ENCODE data around the gene OTOG.

OTOG gene

DNA sequence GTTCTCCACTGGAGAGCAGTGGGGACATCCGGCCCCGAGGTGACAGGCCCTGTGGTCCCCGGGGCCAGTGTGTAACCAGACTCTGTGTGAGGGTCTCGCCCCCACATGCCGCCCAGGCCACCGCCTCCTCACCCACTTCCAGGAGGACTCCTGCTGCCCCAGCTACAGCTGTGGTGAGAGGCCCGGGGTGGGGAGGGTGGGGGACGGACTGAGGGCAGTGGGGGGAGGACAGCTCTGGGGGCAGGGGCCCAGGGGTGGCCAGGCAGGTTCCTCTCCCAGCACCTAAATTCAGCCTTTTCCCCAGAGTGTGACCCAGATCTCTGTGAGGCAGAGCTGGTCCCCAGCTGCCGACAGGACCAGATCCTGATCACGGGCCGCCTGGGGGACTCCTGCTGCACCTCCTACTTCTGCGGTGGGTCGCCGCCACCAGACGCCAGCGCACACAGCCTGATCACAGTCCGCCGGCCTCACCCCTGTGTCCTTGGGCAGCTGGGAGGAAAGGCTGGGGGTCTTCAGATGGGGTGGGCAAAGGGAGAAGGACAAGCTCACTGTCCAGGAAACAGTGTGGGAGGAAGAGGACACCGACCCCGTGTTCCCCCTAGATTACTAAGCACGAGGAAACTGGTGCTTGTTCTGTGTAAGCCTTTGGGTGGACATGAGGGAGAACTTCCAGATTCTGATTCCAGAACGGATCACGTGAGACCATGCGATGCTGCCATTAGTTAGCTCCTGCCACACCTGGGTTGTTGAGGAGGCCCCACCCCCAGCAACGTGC lies 87.9 kb downstream of the OTOG start:
- DNase-seq = no peak

DNA sequence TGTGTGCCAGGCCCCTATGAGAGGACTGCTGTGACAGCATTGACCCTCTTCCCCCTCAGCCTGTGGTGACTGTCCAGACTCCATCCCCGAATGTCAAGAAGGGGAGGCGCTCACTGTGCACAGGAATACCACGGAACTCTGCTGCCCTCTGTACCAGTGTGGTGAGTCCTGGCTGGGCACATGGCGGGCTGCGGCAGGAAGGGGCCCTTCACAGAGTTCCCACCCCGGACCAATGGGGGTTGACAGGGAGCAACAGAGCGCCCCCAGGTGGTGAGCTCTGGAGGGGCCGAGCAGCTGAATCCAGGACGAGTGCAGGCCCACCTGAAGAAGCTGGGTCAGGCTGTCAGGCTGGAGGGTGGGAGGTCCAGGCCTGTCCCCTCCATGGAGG lies 88.5 kb downstream of the OTOG start:
- DNase-seq = no peak

DNA sequence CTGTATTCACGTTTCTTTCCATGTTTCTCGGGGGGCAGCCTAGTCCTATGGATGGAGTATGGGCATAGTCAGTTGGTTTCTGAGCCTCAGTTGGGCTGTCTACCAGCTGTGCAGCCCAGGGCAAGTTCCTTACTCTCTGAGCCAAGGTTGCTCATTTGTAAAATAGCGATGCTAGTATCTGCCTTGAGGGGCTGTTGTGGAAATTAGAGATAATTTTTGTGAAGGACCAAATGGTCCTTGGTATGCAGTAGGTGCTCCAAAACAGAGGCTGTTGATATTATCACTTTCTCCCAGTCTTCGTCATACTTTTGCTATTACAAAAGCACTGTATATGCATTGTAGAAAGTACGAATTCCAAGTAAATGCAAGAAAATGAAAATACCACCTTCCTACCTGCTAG lies 89.7 kb downstream of the OTOG start:
- DNase-seq = no peak

DNA sequence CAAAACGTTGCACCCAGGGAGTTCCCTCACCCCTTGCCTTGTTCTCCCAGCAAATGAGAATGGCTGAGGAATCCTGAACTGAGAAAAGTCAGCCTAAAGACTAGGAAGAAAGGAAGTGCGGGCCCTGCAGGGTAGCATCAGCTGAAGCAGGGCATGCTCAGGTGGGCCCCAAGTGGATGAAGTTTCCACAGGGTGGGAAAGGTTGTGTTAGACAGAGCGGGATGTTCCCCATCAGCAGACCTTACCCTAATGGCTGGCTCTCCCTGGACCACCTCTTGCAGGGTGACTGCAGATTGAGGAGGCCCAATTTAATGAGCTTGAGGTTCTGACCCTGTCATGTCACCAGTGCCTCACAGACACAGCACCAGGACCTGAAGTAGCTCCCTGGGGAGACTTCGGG lies 90.8 kb downstream of the OTOG start:
- no peak for DNase-seq

DNA sequence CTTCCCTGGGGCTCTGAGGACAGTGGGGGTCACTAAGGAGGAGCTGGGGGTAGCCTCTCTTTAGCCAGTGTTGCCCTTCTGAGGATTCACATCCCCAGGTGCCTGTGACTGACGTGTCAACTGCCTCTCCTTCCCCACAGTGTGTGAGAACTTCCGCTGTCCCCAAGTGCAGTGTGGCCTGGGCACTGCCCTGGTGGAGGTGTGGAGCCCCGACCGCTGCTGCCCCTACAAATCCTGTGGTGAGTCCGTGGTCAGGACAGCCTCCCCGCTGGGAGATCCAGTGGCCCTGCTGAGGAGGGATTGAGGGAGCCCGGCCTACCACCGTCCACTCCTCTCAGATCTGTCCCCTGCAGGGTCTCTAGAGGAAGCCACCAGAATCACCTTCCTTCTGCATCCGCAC lies 91.3 kb downstream of the OTOG start:
- DNase-seq = no peak

DNA sequence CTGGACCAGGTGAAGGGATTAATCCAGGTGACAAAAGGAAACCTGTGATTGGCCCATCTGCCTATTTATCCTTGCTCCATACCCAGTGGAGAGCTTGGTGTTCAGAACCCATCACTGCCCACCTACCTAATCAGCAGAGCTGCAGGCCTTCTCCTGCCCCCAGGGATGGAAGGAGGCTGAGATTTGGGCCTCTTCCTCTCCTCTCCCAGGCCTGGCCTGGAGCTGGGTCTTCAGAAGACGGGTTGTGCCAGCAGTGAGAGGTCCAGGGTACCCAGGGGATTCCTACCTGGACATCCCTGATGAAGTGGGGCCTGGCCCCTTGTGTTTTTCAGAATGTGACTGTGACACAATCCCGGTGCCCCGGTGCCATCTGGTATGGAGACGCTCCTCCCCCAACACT lies 92.0 kb downstream of the OTOG start:
- DNase-seq = no peak

DNA sequence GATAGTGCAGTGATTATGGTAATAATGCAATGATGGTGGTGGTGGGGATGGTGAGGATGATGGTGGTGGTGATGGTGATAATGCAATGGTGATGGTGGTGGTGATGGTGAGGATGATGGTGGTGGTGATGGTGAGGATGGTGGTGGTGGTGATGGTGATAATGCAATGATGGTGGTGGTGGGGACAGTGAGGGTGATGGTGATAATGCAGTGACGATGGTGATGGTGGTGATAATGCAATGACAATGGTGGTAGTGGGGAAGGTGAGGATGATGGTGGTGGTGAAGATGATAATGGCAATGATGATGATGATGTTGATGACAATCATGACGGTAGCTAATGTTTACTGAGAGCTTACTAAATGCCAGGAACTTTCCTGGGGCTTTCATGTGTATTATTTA lies 92.7 kb downstream of the OTOG start:
- no peak for DNase-seq

DNA sequence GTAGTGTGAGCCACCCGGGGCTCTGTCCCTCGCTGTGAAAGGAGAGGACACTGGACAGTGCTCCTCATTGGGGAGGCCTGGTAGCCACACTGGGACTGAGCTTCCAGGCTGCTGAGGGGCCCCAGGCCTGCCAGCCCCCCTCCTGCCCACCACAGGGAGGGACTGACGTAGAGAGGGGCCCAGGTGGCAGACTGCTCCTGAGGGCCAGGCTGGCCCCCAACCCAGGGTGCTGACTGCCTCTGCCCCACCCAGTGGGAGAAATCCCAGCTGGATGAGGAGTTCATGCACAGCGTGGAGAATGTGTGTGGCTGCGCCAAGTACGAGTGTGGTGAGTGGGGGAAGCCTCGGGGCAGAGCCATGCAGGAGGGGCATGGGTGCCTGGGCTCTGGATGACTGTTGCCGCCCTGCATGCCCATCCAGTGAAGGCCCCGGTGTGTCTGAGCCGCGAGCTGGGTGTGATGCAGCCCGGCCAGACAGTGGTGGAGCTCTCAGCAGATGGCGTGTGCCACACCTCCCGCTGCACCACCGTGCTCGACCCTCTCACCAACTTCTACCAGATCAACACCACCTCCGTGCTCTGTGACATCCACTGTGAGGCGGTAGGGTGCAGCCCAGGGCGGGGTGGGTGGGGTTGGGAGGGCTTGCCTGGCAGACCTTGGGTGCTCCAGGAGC lies 93.6 kb downstream of the OTOG start:
- no peak for DNase-seq

DNA sequence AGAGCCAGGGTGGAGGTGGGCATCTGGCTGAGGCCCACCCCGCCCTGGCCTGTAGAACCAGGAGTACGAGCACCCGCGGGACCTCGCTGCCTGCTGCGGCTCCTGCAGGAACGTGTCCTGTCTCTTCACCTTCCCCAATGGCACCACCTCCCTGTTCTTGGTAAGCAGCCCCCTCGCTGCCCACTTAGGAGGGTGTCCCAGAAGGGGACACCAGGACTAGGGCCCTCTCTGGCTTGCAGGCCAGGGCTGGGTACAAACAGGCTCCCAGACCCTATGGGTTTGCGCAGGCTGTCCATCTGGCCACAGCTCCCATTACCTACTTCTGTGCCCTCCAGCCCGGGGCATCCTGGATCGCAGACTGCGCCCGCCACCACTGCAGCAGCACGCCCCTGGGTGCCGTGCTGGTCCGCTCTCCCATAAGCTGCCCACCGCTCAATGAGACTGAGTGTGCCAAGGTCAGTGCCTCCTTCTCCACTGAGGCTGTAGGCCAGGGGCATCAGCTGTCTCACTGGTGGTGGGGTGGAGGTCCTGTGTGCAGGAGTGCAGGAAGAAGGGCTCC lies 94.8 kb downstream of the OTOG start:
- no peak for DNase-seq

DNA sequence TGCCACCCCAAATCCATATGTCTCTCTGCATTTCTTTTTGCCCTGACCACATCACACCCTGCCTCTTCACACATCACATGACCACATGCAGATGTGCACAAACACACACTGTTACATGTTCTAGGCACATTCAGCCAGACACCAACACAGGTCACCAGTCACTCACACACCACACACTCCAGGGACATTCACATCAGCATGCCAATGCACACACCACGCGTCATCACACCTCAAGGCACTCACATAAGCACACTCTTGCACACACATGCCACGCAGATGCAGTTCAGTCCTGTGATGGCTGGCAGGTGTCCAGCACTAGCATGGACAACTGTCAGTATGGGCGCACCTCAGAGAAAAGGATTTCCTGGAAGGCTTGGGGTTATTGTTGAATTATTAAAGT lies 95.3 kb downstream of the OTOG start:
- DNase-seq = no peak

DNA sequence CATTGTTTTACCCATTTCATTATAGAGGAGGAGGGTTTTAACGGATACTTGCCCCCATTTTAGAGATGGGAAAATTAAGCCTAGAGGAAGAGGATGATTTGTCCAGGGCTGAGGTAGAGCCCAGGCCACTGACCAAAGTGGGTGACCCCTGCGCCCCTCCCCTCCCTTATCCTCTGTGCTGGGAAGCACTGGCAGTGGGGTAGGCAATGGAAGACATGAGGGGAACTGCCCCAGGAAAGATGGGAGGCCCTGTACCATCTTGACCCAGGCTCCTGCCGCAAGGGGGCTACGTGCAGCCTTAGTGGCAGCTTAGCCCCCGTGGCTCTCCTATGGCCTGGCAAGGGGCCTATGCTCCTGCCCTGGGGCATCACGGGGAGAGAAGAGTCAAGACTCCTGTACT lies 95.9 kb downstream of the OTOG start:
- DNase-seq = no peak

DNA sequence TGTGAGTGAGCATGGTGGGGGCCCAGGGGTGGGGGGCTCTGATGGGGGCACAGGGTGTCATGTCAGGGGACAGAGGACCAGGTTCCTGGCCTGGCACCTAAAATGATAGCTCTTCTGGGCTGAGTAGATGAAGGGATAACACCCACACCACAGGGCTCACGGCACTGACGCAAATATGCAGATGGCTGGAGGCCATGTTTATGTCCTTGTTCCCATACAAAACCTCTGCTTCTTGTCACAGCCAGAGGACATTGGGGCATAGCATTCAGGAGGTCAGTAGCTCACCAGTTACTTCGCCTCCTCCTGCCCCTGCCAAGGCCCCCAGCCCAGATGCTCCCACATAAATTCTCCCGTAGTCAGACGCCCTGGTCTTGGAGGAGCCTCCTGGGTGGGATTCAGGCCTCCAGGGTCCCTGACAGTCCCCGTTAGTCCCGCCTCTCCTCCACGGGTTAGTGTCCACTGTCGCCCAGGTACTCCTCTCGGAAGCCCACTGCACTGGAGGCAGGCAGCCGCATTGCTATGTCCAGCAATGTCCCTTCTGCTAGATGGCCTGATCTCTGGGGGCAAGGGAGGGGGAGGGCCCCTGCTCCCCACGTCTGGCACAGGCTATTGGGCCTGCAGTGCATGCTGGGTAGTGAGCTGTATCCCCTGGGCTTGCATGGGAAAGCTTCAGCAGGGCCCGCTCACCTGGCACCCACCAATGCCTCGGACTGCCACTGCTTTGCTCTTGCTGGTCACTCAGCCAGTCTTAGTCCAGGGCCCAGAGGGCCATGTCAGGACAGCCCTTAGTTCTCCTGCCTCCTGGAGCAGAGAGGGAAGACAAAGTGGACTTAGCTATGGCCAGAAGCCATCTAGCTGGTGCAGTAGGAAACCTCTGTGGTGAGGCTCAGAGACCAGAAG lies 96.7 kb downstream of the OTOG start:
- no peak for DNase-seq

DNA sequence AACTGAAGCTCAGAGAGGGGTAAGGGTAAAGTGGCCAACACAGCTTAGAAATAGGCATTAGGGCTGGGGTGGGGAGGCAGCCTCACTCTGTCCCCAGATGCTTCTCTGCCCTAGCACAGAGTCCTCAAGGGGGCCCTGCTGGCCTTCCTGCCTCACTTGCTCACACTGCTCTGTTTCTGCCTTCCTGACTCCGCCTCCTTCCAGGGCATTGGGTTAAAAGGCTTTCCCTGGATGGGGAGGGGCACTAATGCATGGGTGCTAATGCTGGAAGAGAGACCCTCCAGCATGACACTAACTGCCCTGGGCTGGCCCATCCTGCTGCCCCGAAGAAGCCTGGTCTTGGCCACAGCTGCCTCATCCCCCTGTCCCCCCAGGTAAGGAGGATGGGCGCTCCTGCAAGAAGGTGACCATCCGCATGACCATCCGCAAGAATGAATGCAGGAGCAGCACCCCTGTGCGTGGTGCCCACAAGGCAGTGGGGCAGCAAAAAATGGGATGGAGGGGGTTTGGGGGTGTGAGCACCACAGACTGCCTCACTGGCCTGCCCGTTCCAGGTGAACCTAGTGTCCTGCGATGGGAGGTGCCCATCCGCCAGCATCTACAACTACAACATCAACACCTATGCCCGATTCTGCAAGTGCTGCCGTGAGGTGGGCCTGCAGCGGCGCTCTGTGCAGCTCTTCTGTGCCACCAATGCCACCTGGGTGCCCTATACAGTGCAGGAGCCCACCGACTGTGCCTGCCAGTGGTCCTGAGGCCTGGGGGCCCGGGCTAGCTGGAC lies 98.3 kb downstream of the OTOG start:
- DNase-seq = no peak

DNA sequence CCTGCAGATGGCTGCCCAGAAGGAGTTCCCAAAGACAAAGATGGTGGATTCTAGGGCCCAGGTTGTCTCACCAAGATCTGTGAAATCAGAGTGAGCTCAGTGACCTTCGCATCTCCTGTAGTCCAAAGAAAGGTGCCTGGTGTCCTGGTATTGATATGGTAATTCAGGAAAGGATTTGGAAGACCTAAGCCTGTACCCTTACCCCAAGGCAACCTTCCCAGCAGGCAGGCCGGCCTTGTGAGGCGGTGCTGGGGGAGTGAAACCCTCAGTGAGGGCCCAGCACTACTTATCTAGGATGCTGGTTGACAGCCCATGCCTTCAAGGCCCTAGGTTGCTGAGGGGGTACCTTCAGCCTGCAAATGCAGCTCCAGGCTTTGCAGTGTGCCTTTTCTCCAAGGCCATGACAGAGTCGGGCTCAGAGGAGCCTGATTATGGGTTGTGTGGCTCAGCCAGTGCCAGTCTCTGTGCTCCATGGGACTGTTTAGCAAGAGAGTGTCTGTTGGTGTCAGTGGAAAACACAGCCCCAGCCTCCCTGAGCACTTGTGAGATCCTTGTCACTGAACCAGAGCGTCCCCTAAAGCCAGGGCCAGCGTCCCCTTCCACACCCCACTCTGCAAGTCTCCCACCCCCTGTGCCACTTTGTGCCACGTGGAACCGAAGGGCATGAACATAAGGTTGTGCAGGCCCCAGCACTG lies 99.5 kb downstream of the OTOG start:
- no peak for DNase-seq

DNA sequence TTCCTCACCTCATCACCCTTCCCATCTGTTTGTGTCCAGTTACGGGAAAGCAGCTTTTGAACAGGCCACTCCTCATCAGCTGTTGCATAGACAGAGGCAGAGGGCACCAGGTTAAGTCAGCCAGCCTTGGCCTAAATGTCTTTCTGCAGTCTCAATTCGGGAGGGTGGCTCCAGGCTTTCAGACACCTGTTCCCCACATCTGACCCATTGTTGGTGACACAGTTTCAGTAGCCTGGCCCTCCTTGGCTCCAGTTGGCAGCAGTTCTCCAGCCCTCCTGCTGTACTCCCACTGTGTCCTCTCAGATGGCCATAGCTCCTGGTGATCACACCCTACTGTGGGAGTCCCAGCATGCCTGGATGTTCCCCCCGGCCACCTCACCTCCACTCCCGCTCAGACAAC lies 101.5 kb downstream of the OTOG start:
- no peak for DNase-seq

DNA sequence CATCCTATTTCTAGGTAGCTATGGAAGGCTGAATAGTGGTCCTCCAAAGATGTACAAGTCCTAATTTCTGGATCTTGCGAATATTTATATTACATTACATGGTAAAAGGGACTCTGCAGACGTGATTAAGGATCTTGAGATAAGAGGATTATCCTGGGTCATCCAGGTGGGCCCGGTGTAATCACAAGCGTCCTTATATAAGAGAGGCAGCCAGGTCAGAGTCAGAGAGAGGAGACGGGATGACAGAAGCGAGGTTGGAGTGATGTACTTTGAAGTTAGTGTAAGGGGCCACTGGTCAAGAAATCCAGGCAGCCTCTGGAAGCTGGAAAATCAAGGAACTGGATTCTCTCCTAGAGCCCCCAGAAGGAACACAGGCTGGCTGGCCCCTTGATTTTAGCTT lies 102.2 kb downstream of the OTOG start:
- DNase-seq = no peak

DNA sequence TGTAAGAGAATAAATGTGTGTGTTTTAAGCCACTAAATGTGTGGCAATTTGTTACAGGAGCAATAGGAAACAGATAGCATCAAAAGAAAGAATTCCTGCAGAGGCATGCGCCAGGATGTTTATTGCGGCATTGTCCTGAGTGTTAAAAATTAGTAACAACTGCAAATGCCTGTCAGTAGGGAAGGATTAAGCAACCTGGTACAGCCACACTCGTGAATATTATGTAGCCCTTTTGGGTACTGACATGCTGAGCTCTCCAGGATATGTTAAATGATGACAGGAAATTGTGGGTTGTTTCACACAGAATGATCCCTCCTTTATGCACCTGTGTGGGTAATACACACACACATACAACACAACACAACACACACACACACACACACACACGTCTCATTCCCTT lies 102.6 kb downstream of the OTOG start:
- no peak for DNase-seq

DNA sequence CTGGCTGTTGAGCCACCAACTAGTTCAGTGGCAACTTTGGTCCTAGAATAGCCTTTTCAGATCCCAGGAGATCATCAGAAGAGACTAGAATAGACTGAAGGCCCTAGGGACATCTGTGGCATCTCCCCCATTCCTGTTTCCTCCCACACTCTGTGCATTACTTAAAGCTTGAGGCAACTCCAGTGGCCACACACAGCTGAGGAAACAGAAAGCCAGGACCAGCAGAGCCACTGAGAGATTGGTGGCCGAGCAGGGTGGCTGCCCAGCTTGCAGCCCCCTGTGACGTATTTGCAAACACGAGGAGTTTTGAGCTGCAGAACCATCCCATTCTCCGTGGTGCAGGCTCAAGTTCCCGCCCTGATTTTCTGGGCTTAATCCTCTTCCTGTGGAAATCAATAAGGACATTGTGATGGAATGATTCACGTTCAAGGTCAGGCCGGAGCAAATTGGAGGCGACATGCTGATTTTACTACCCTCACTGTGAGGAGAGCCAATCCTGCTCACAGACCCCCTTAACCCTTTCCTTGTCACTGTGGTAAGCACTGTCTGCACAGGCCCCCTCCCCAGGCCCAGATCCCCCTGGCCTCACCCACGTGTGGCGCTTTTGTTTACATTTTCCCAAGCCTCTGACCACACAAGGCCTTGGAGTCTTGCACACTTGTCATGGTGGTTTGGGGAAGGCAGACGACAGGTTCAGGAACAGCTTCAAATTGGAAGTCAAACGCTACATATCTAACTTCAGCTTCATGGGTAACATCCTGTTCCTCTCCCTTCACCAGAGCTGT lies 103.3 kb downstream of the OTOG start:
- no peak for DNase-seq

DNA sequence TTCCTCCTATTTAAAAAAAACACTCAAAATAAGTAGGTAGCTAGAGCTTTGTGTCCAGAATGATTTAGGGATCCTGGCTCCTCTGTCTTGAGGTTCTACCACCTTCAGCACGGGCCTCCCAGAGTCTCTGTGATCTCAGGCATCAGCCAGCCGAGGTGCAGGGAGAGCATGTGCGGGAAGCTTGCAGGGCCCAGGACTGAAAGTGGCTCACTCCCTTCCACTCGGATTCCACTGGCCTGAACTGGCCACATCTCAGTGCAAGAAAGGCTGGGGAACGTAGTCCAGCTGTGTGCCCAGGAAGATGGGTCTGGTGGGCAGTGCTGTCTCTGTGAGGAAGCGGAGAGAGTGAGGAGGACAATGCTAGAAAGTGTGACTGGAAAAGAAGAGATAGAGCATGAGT lies 104.0 kb downstream of the OTOG start:
- DNase-seq = no peak

DNA sequence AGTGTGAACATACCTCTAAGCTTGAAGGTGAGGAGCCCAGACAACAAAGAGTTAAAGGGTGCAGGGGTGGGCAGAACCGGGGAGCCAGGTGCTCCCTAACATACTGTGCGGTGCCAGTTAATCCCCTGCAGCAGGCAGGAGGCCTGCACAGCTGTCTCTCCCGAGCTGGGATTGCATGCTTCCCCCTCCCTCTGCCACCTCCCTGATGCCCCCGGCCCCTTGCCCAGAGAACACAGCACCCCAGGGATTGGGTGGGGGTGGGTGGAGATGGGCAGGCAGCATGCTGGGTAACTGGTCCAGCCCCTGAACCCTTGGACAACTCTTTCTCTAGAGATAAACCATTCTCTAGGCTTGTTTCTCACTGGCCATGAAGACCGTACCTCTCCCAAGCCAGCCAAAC lies 104.6 kb downstream of the OTOG start:
- no peak for DNase-seq

DNA sequence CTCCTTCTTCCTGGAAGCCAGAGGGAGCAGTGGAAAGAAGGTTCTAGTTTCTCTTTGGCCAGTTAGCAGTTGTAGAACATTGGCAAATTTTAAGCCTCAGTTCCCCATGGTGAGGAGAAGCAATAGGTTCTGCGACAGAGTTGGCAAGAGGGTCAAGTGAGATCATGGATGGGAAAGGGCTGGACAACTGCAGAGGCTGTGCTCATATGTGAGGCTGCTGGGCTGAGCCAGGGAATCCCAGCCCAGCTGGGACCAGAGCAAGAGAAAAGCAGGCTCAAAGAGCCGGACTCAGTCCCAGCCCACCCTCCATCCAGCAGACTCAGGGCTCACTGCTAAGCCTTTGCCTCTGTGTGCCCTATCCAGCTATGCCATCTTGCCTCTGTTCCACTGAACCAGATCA lies 105.5 kb downstream of the OTOG start:
- DNase-seq = no peak

All from activated CD8-positive, alpha-beta memory T cell treated with anti-CD3 and anti-CD28 coated beads, Interleukin-2, amount 50 U/mL, for 4 hours (primary cell).